Breast epithelium (tissue), 4 donors: ENCODE measurements around the gene ANKS3. TPM values are rescaled to one million over a fixed set of nuclear protein-coding genes. Genes with fewer than 3 reads are reported as not detected.

ENCODE experiments used
- DNase-seq, 2 donors: peaks; one replicate each; pipeline ENCODE4 v3.0.0-alpha.2; 2019; ENCODE audit warnings: low spot score in 2 of 2
- H3K27ac ChIP-seq, 2 donors: fragments of 200-600 bp; sonication (generic) in 1 of 2; one replicate each; pipeline ENCODE4 v1.5.1; 2016 to 2019; ENCODE audit warnings: mild to moderate bottlenecking in 1 of 2
- H3K27me3 ChIP-seq, 2 donors: fragments of 200-600 bp; sonication (generic) in 1 of 2; one replicate each; pipeline versions ENCODE4 v1.5.1 to v1.6.0; 2017 to 2019; ENCODE audit warnings: control low read depth in 1 of 2, mild to moderate bottlenecking in 1 of 2
- H3K36me3 ChIP-seq: fragments of 200-600 bp; one replicate; pipeline ENCODE4 v1.5.1; 2019
- H3K4me1 ChIP-seq, 2 donors: fragments of 200-600 bp; sonication (generic); one replicate each; pipeline ENCODE4 v1.5.1; 2016 to 2019; ENCODE audit warnings: control low read depth in 1 of 2
- H3K4me3 ChIP-seq, 3 donors: fragments of 200-600 bp; sonication (generic); 1 replicate in 2 of 3; 2 replicates in 1 of 3; pipeline ENCODE4 v1.5.1; 2016 to 2019; ENCODE audit warnings: mild to moderate bottlenecking in 3 of 3, moderate library complexity in 2 of 3
- H3K9me3 ChIP-seq, 2 donors: fragments of 200-600 bp; sonication (generic) in 1 of 2; one replicate each; pipeline ENCODE4 v1.5.1; 2016 to 2019; ENCODE audit warnings: control low read depth in 1 of 2
- CTCF ChIP-seq, 3 donors: fragments of 450-650 bp; IDR thresholded peaks; one replicate each; pipeline ENCODE4 v1.5.1; 2016 to 2017; ENCODE audit warnings: antibody characterized with exemption in 3 of 3, mild to moderate bottlenecking in 3 of 3, moderate library complexity in 3 of 3
- POLR2A ChIP-seq: fragments of 450-650 bp; IDR thresholded peaks from one replicate; pipeline ENCODE4 v1.6.1; 2016; ENCODE audit warnings: antibody characterized with exemption, mild to moderate bottlenecking, moderate library complexity
- POLR2AphosphoS5 ChIP-seq, 3 donors: sonication (generic); formaldehyde crosslinking; IDR thresholded peaks; one replicate each; pipeline ENCODE4 v1.6.1; 2017; ENCODE audit warnings: antibody characterized with exemption in 3 of 3
- intact Hi-C: fragments of 100-400 bp; cut with DNase I; formaldehyde crosslinking; loops from one replicate; pipeline ENCODE4 v1.15.1; 2023; ENCODE audit warnings: low total_unique reads
- total RNA-seq, 3 donors: library from RNA; depleted of rRNA; stranded (reverse); fragments of >200 nt; gene quantifications; one replicate each; pipeline ENCODE4 v1.1.0, GENCODE V29; 2016

The ANKS3 gene
- total RNA-seq, 3 donors from 2014 or later, result 12.6 to 33.1 (median 23.6) TPM

GRCh38 chr16:4683255-4684057 is 50.6 kb downstream of the ANKS3 start:
- Histone ChIP-seq H3K27ac (no peak overlapping the region), H3K4me1 (peaks cover 4 to 8% of the 10 kb centered on the region in 2 donors), H3K36me3 (no peaks in the 10 kb centered on the region), H3K9me3 (no peaks in the 10 kb centered on the region), H3K4me3 (no peak overlapping the region), H3K27me3 (no peaks in the 10 kb centered on the region)
- TF ChIP-seq POLR2A (no peak), CTCF (IDR thresholded peaks at IDR 0.05) (no peak), POLR2AphosphoS5 (IDR thresholded peaks at IDR 0.05) (no peak)
- intact Hi-C loops, result no loop called here
- no peak for DNase-seq

- peak in 1 of 2 donors; percentile 63 for DNase-seq
- Histone ChIP-seq H3K27ac (peak overlapping the region in 1 of 2 donors; percentile 43), H3K27me3 (no peaks in the 10 kb centered on the region), H3K36me3 (no peaks in the 10 kb centered on the region), H3K4me1 (peaks cover 4 to 8% of the 10 kb centered on the region in 2 donors), H3K9me3 (no peaks in the 10 kb centered on the region), H3K4me3 (no peak overlapping the region)
- TF ChIP-seq CTCF (IDR thresholded peaks at IDR 0.05) (peak in 1 of 3 donors; percentile 21), POLR2AphosphoS5 (IDR thresholded peaks at IDR 0.05) (no peak)
- intact Hi-C loops, result no loop called here
Observed at GRCh38 chr16:4682616-4683254, 51.3 kb downstream of the ANKS3 start.

GRCh38 chr16:4682084-4682591 is 51.9 kb downstream of the ANKS3 start:
- Histone ChIP-seq H3K27me3 (no peaks in the 10 kb centered on the region), H3K9me3 (no peaks in the 10 kb centered on the region), H3K4me3 (no peak overlapping the region), H3K36me3 (no peaks in the 10 kb centered on the region), H3K27ac (no peak overlapping the region), H3K4me1 (peaks cover 4 to 8% of the 10 kb centered on the region in 2 donors)
- TF ChIP-seq POLR2AphosphoS5 (IDR thresholded peaks at IDR 0.05) (no peak), POLR2A (no peak), CTCF (IDR thresholded peaks at IDR 0.05) (no peak)
- no peak for DNase-seq
- intact Hi-C loops, result no loop called here

- intact Hi-C loops, result no loop called here
Observed at GRCh38 chr16:4681471-4682083, 52.5 kb downstream of the ANKS3 start.

More at GRCh38 chr16:4681471-4682083, 52.5 kb downstream of the ANKS3 start:
- Histone ChIP-seq H3K4me3 (peak overlapping the region in 2 of 3 donors; percentile 53 to 74), H3K9me3 (no peaks in the 10 kb centered on the region), H3K27me3 (no peaks in the 10 kb centered on the region), H3K36me3 (no peaks in the 10 kb centered on the region), H3K27ac (peak overlapping the region in 1 of 2 donors; percentile 97), H3K4me1 (peaks cover 4 to 8% of the 10 kb centered on the region in 2 donors)
- TF ChIP-seq POLR2AphosphoS5 (IDR thresholded peaks at IDR 0.05) (no peak), CTCF (IDR thresholded peaks at IDR 0.05) (no peak), POLR2A (no peak)
- no peak for DNase-seq
